GM10248 (cell line): ENCODE data around the gene DRD4.

ENCODE experiments used
- CTCF ChIA-PET: fragments of 300-600 bp; sonication (Branson Sonifier 250); formaldehyde crosslinking; extraction: SDS; loops from one replicate; lab custom pipeline; 2021; ENCODE audit warnings: antibody characterized with exemption; lab: Yijun Ruan, JAX
- POLR2A ChIA-PET: fragments of 350-650 bp; sonication (Branson Sonifier 250); formaldehyde crosslinking; extraction: SDS; loops from one replicate; lab custom pipeline; 2020; ENCODE audit warnings: antibody characterized with exemption; lab: Yijun Ruan, JAX
- DNase-seq: peaks from one replicate; pipeline ENCODE4 v3.0.0; 2012; ENCODE audit errors: extremely low spot score
- CTCF ChIP-seq: IDR thresholded peaks from 2 replicates; pipeline ENCODE4 v1.5.1; 2012; ENCODE audit warnings: mild to moderate bottlenecking, low read depth; ENCODE audit errors: extremely low read depth, missing control alignments, control extremely low read depth

DRD4 gene

GRCh38 chr11:635945-636510, 1.0 kb upstream of the DRD4 start:
- ChIA-PET POLR2A (no interaction called here), CTCF (no interaction called here)
- DNase-seq: no peak
- no peak for TF ChIP-seq CTCF

GRCh38 chr11:637333-637592, 194 bp downstream of the DRD4 start:
- ChIA-PET POLR2A (no interaction called here), CTCF (no interaction called here)
- no peak for DNase-seq
- TF ChIP-seq CTCF: no peak

GRCh38 chr11:637593-638521, 788 bp downstream of the DRD4 start:
- no peak for TF ChIP-seq CTCF
- CTCF ChIA-PET: no interaction called here
- POLR2A ChIA-PET: no interaction called here
- DNase-seq: no peak

GRCh38 chr11:638631-639331, 1.7 kb downstream of the DRD4 start:
- no peak for TF ChIP-seq CTCF
- DNase-seq: no peak
- ChIA-PET POLR2A (no interaction called here), CTCF (interaction anchor here (1.0 kb wide), 1 partner anchor 23 kb away, joined by 3 read pairs; no protein-coding TSS in a partner anchor)

GRCh38 chr11:639332-639955, 2.4 kb downstream of the DRD4 start:
- TF ChIP-seq CTCF: no peak
- POLR2A ChIA-PET: no interaction called here
- CTCF ChIA-PET: interaction anchor here (1.0 kb wide), 1 partner anchor 22 kb away, joined by 3 read pairs; no protein-coding TSS in a partner anchor
- no peak for DNase-seq

- ChIA-PET POLR2A (no interaction called here), CTCF (interaction anchor here (1.2 kb wide), 1 partner anchor 22 kb away, joined by 3 read pairs; no protein-coding TSS in a partner anchor)
- no peak for TF ChIP-seq CTCF
- DNase-seq: no peak
Observed at GRCh38 chr11:640021-640706, 3.1 kb downstream of the DRD4 start.
